AG04450 (cell line): Measurements from ENCODE around the gene DLX5. TPM values are rescaled to one million over a fixed set of nuclear protein-coding genes. Genes with fewer than 3 reads are reported as not detected.

Experiments used
- CTCF ChIA-PET: fragments of 300-600, 350-600 bp; formaldehyde crosslinking; extraction: SDS; loops from one replicate; lab custom pipeline; 2022; ENCODE audit warnings: antibody characterized with exemption, inconsistent platforms; lab: Charles Lee
- POLR2A ChIA-PET: fragments of 350-600 bp; formaldehyde crosslinking; extraction: SDS; loops from one replicate; lab custom pipeline; 2021; ENCODE audit warnings: antibody characterized with exemption, inconsistent platforms; lab: Yijun Ruan, JAX
- DNase-seq: peaks from one replicate; pipeline ENCODE4 v3.0.0-alpha.2; 2011; ENCODE audit warnings: low read depth, low spot score
- H3K27ac ChIP-seq: one replicate; pipeline ENCODE4 v1.5.1; 2012; ENCODE audit warnings: low read depth, low read length, control low read depth
- H3K27me3 ChIP-seq: one replicate; pipeline ENCODE4 v1.6.0; 2012; ENCODE audit warnings: low read length; ENCODE audit not compliant: control insufficient read depth, insufficient read depth
- H3K4me3 ChIP-seq: 2 replicates; pipeline ENCODE4 v1.5.1; 2011; ENCODE audit warnings: mild to moderate bottlenecking, low read depth, low read length, control low read depth
- H3K9me3 ChIP-seq: 2 replicates; pipeline ENCODE4 v1.5.1; 2012; ENCODE audit warnings: low read length; ENCODE audit not compliant: control insufficient read depth, insufficient read depth
- CTCF ChIP-seq: IDR thresholded peaks from 2 replicates; pipeline ENCODE4 v1.5.1; 2011; ENCODE audit warnings: low read depth, low read length, control low read depth, inconsistent platforms
- polyA plus RNA-seq: library from polyadenylated mRNA; depleted of rRNA; stranded (reverse); fragments of >200 nt; gene quantifications from 2 replicates; pipeline ENCODE4 v1.2.3, GENCODE V29; 2011

DLX5 gene
- polyA plus RNA-seq, 1 experiment: not detected

- no peaks in the 10 kb centered on the region; the same call in 1 of the 2 replicates for H3K9me3 ChIP-seq
- H3K27ac ChIP-seq: no peak overlapping the region
- H3K4me3 ChIP-seq: no peak overlapping the region
- CTCF ChIA-PET: interaction anchor here (0.6 to 1.4 kb wide), 2 partner anchors 12 to 64 kb away, joined by 3 to 4 read pairs; no protein-coding TSS in a partner anchor
- POLR2A ChIA-PET: no interaction called here
- TF ChIP-seq CTCF: no peak
- DNase-seq: no peak
- H3K27me3 ChIP-seq: peaks cover 87% of the 10 kb centered on the region
Observed at GRCh38 chr7:97015279-97015678, 9.4 kb downstream of the DLX5 start.

DNA sequence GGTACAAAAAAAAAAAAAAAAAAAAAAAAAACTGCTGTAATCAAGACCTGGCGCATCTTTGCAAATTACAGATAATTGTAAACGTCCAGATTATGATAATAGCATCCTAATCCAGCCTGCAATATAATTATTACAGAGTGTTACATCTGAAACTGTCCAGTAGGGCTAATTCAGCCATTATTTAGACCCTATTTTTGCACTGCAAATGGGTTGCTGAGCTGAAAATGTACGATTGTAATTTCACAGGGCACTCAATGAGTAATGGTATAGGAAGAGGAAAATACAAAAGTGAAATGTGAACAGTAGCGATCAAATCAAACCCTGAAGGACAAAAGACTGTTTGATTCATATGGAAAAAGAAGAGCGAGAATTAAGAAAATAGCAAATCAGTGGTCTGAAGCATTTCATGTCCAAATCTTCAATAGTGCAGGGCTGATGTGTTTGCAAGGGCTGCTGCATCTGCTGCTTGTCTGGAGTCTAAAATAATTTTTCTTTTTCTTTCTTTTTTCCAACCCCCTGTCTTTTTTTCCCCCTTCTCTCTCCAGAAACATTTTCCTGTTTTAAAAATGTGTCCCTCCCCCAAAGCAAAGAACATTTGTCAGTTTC, 10.4 kb downstream of the DLX5 start:
- H3K27me3 ChIP-seq: peaks cover 86% of the 10 kb centered on the region
- H3K27ac ChIP-seq: no peak overlapping the region
- CTCF ChIA-PET: interaction anchor here (1.9 kb wide), 1 partner anchor 13 kb away, joined by 7 read pairs; no protein-coding TSS in a partner anchor
- DNase-seq: no peak
- no peaks in the 10 kb centered on the region; the same call in 1 of the 2 replicates for H3K9me3 ChIP-seq
- no peak overlapping the region for H3K4me3 ChIP-seq
- POLR2A ChIA-PET: no interaction called here
- no peak for TF ChIP-seq CTCF

GRCh38 chr7:97013845-97014134, 10.8 kb downstream of the DLX5 start:
- Histone ChIP-seq H3K27me3 (peaks cover 82% of the 10 kb centered on the region), H3K4me3 (no peak overlapping the region), H3K9me3 (no peaks in the 10 kb centered on the region; the same call in 1 of the 2 replicates), H3K27ac (no peak overlapping the region)
- TF ChIP-seq CTCF: no peak
- ChIA-PET CTCF (interaction anchor here (1.9 kb wide), 1 partner anchor 14 kb away, joined by 7 read pairs; no protein-coding TSS in a partner anchor), POLR2A (no interaction called here)
- no peak for DNase-seq

- no peak overlapping the region for H3K4me3 ChIP-seq
- ChIA-PET POLR2A (no interaction called here), CTCF (interaction anchor here (0.6 to 1.9 kb wide), 3 partner anchors 9 to 14 kb away, joined by 3 to 7 read pairs (median 3); no protein-coding TSS in a partner anchor)
- no peaks in the 10 kb centered on the region; the same call in 1 of the 2 replicates for H3K9me3 ChIP-seq
- DNase-seq: no peak
- no peak for TF ChIP-seq CTCF
- H3K27me3 ChIP-seq: peaks cover 81% of the 10 kb centered on the region
- H3K27ac ChIP-seq: no peak overlapping the region
Observed at GRCh38 chr7:97013134-97013844, 11.3 kb downstream of the DLX5 start.
